ENCODE data around the gene REEP3.
"Not testable (repeated sequence)": the region's sequence is repeated elsewhere in the genome, so short reads cannot be mapped to it uniquely, and the experiment has no call there.

Gene REEP3

GRCh38 chr10:63631991-63632390 is 110.8 kb downstream of the REEP3 start:
- DNase-seq: no peak

- no peak for DNase-seq
Observed at GRCh38 chr10:63633677-63634487, 112.7 kb downstream of the REEP3 start.

GRCh38 chr10:63634488-63635065 is 113.4 kb downstream of the REEP3 start:
- DNase-seq: no peak

GRCh38 chr10:63636812-63637211 is 115.6 kb downstream of the REEP3 start:
- DNase-seq: no peak

- DNase-seq: no peak
Observed at GRCh38 chr10:63637901-63638327, 116.7 kb downstream of the REEP3 start.

- no peak for DNase-seq
Observed at GRCh38 chr10:63641366-63641765, 120.2 kb downstream of the REEP3 start.

GRCh38 chr10:63641799-63642198 is 120.6 kb downstream of the REEP3 start:
- no peak for DNase-seq

GRCh38 chr10:63642808-63643207 is 121.6 kb downstream of the REEP3 start:
- DNase-seq: no peak

GRCh38 chr10:63644418-63645142 is 123.4 kb downstream of the REEP3 start:
- DNase-seq: no peak

- no peak for DNase-seq
Observed at GRCh38 chr10:63645195-63645594, 124.0 kb downstream of the REEP3 start.

GRCh38 chr10:63646491-63646890 is 125.3 kb downstream of the REEP3 start:
- DNase-seq: no peak

GRCh38 chr10:63651864-63652263 is 130.7 kb downstream of the REEP3 start:
- DNase-seq: no peak

GRCh38 chr10:63653747-63654146 is 132.5 kb downstream of the REEP3 start:
- DNase-seq: no peak

GRCh38 chr10:63657761-63658160 is 136.6 kb downstream of the REEP3 start:
- no peak for DNase-seq

GRCh38 chr10:63660941-63661340 is 139.7 kb downstream of the REEP3 start:
- DNase-seq: not testable (repeated sequence)

- DNase-seq: no peak
Observed at GRCh38 chr10:63661347-63661746, 140.1 kb downstream of the REEP3 start.

- no peak for DNase-seq
Observed at GRCh38 chr10:63664341-63664885, 143.2 kb downstream of the REEP3 start.

- DNase-seq: not testable (repeated sequence)
Observed at GRCh38 chr10:63665006-63665580, 143.9 kb downstream of the REEP3 start.

GRCh38 chr10:63665670-63666134 is 144.5 kb downstream of the REEP3 start:
- DNase-seq: no peak

- no peak for DNase-seq
Observed at GRCh38 chr10:63666836-63667383, 145.7 kb downstream of the REEP3 start.

GRCh38 chr10:63667596-63668480 is 146.6 kb downstream of the REEP3 start:
- DNase-seq: no peak
